Measurements from ENCODE around the gene SOX12.

Gene SOX12

GRCh38 chr20:325045-325888 is at the start of gene SOX12:
TSS of gene SOX12 (plus strand) at chr20:325552. CDS start at chr20:325925, 373 bp downstream.
- DNase-seq (ENCODE audit: low read depth, low spot score) = peak; percentile 83

GRCh38 chr20:275791-276190 is 49.6 kb upstream of the SOX12 start:
- DNase-seq (ENCODE audit: low read depth, low spot score) = no peak

GRCh38 chr20:276620-277495 is 48.5 kb upstream of the SOX12 start:
- DNase-seq (ENCODE audit: low read depth, low spot score) = no peak

GRCh38 chr20:277496-277781 is 47.9 kb upstream of the SOX12 start:
- DNase-seq (ENCODE audit: low read depth, low spot score) = no peak

GRCh38 chr20:278181-278580 is 47.2 kb upstream of the SOX12 start:
- no peak for DNase-seq (ENCODE audit: low read depth, low spot score)

- DNase-seq (ENCODE audit: low read depth, low spot score) = no peak
Measured at GRCh38 chr20:278607-279571, 46.5 kb upstream of the SOX12 start.

GRCh38 chr20:284172-284571 is 41.2 kb upstream of the SOX12 start:
- DNase-seq (ENCODE audit: low read depth, low spot score) = no peak

- no peak for DNase-seq (ENCODE audit: low read depth, low spot score)
Measured at GRCh38 chr20:286508-286907, 38.8 kb upstream of the SOX12 start.

- DNase-seq (ENCODE audit: low read depth, low spot score) = no peak
Measured at GRCh38 chr20:288956-289692, 36.2 kb upstream of the SOX12 start.

GRCh38 chr20:289693-290083 is 35.7 kb upstream of the SOX12 start:
- no peak for DNase-seq (ENCODE audit: low read depth, low spot score)

- peak; percentile 87 for DNase-seq (ENCODE audit: low read depth, low spot score)
Measured at GRCh38 chr20:290084-290831, 35.1 kb upstream of the SOX12 start, which contains the start of gene C20orf96. TSS of gene C20orf96 (minus strand) at chr20:290750. CDS start at chr20:290610, 140 bp downstream.

- DNase-seq (ENCODE audit: low read depth, low spot score) = no peak
Measured at GRCh38 chr20:294602-295001, 30.8 kb upstream of the SOX12 start.

- DNase-seq (ENCODE audit: low read depth, low spot score) = no peak
Measured at GRCh38 chr20:295804-296203, 29.5 kb upstream of the SOX12 start.

- peak; percentile 80 for DNase-seq (ENCODE audit: low read depth, low spot score)
Measured at GRCh38 chr20:297098-297924, 28.0 kb upstream of the SOX12 start, which contains the start of gene ZCCHC3. TSS of gene ZCCHC3 (plus strand) at chr20:297570. CDS start at chr20:297587, 17 bp downstream.

GRCh38 chr20:297925-298775 is 27.2 kb upstream of the SOX12 start:
- DNase-seq (ENCODE audit: low read depth, low spot score) = peak; percentile 17

- no peak for DNase-seq (ENCODE audit: low read depth, low spot score)
Measured at GRCh38 chr20:298776-299391, 26.5 kb upstream of the SOX12 start.

- DNase-seq (ENCODE audit: low read depth, low spot score) = no peak
Measured at GRCh38 chr20:300345-300990, 24.9 kb upstream of the SOX12 start.
